Mesenchymal stem cell (in vitro differentiated cells and primary cell): Measurements from ENCODE around the gene AOPEP.

Experiments
- DNase-seq: peaks from one replicate; pipeline ENCODE4 v3.0.0-alpha.2; 2013
- H2AFZ ChIP-seq: one replicate; pipeline ENCODE4 v1.6.1; 2013; ENCODE audit warnings: low read depth, mild to moderate bottlenecking, control low read depth, inconsistent platforms, low read length, moderate library complexity
- H2AK5ac ChIP-seq: 2 replicates; pipeline ENCODE4 v1.6.1; 2013; ENCODE audit warnings: low read length, moderate library complexity, mild to moderate bottlenecking, inconsistent platforms; ENCODE audit not compliant: severe bottlenecking
- H2BK120ac ChIP-seq: one replicate; pipeline ENCODE4 v1.6.1; 2013; ENCODE audit warnings: low read depth, mild to moderate bottlenecking, inconsistent platforms, low read length, moderate library complexity
- H2BK12ac ChIP-seq, 2 experiments: one replicate each; pipeline ENCODE4 v1.6.1; 2013; ENCODE audit warnings: inconsistent platforms in 2 of 2, low read length in 2 of 2, mild to moderate bottlenecking in 2 of 2, moderate library complexity in 2 of 2, control low read depth in 1 of 2
- H2BK15ac ChIP-seq: one replicate; pipeline ENCODE4 v1.6.1; 2013; ENCODE audit warnings: mild to moderate bottlenecking, low read depth, inconsistent platforms; ENCODE audit not compliant: poor library complexity, severe bottlenecking
- H2BK5ac ChIP-seq: 2 replicates; pipeline ENCODE4 v1.6.1; 2013; ENCODE audit warnings: low read depth, mild to moderate bottlenecking, low read length, control low read depth, inconsistent platforms; ENCODE audit not compliant: poor library complexity, severe bottlenecking
- H3K14ac ChIP-seq, 2 experiments: one replicate each; pipeline ENCODE4 v1.6.1; 2013; ENCODE audit warnings: inconsistent platforms in 2 of 2, low read length in 2 of 2, control low read depth in 1 of 2, mild to moderate bottlenecking in 1 of 2, moderate library complexity in 1 of 2
- H3K18ac ChIP-seq, 2 experiments: one replicate each; pipeline ENCODE4 v1.6.1; 2013; ENCODE audit warnings: inconsistent platforms in 2 of 2, low read length in 2 of 2, control low read depth in 1 of 2, low read depth in 1 of 2, mild to moderate bottlenecking in 1 of 2
- H3K23ac ChIP-seq, 2 experiments: one replicate each; pipeline ENCODE4 v1.6.1; 2013; ENCODE audit warnings: inconsistent platforms in 2 of 2, low read length in 2 of 2, mild to moderate bottlenecking in 2 of 2, moderate library complexity in 2 of 2, control low read depth in 1 of 2
- H3K27ac ChIP-seq: 2 replicates; pipeline ENCODE4 v1.5.1; 2013; ENCODE audit warnings: mild to moderate bottlenecking, moderate library complexity, low read length, control low read depth, inconsistent platforms; ENCODE audit not compliant: poor library complexity, severe bottlenecking
- H3K27me3 ChIP-seq, 2 experiments: 2 replicates each; pipeline versions ENCODE4 v1.6.1 to v1.7.0; 2013; ENCODE audit warnings: low read length in 2 of 2, mild to moderate bottlenecking in 2 of 2, moderate library complexity in 2 of 2, control low read depth in 1 of 2, inconsistent platforms in 1 of 2; ENCODE audit not compliant: control insufficient read depth in 1 of 2, insufficient read depth in 1 of 2
- H3K36me3 ChIP-seq, 2 experiments: 2 replicates each; pipeline versions ENCODE4 v1.6.1 to v1.7.0; 2013; ENCODE audit warnings: low read length in 2 of 2, control low read depth in 1 of 2, inconsistent platforms in 1 of 2, low read depth in 1 of 2, mild to moderate bottlenecking in 1 of 2; ENCODE audit not compliant: insufficient read depth in 2 of 2, control insufficient read depth in 1 of 2
- H3K4ac ChIP-seq, 2 experiments: one replicate each; pipeline ENCODE4 v1.6.1; 2013; ENCODE audit warnings: inconsistent platforms in 2 of 2, low read length in 2 of 2, mild to moderate bottlenecking in 2 of 2, moderate library complexity in 2 of 2, control low read depth in 1 of 2, low read depth in 1 of 2
- H3K4me1 ChIP-seq: 2 replicates; pipeline ENCODE4 v1.6.1; 2013; ENCODE audit warnings: low read depth, low read length, control low read depth; ENCODE audit not compliant: control insufficient read depth, insufficient read depth
- H3K4me2 ChIP-seq: 2 replicates; pipeline ENCODE4 v1.6.1; 2013; ENCODE audit warnings: low read length, mild to moderate bottlenecking, inconsistent platforms; ENCODE audit not compliant: poor library complexity, severe bottlenecking
- H3K4me3 ChIP-seq, 2 experiments: 2 replicates each; pipeline versions ENCODE4 v1.5.1 to v1.7.0; 2013; ENCODE audit warnings: low read length in 2 of 2, mild to moderate bottlenecking in 2 of 2, control low read depth in 1 of 2, low read depth in 1 of 2; ENCODE audit not compliant: insufficient read depth in 1 of 2
- H3K79me1 ChIP-seq: replicated peaks from 2 replicates; pipeline ENCODE4 v1.6.1; 2013; ENCODE audit warnings: mild to moderate bottlenecking, control low read depth, low read length, inconsistent platforms; ENCODE audit not compliant: poor library complexity, severe bottlenecking
- H3K9ac ChIP-seq: 2 replicates; pipeline ENCODE4 v1.7.0; 2013; ENCODE audit warnings: mild to moderate bottlenecking, low read length, moderate library complexity
- H3K9me3 ChIP-seq: 2 replicates; pipeline ENCODE4 v1.7.0; 2013; ENCODE audit warnings: mild to moderate bottlenecking, low read length; ENCODE audit not compliant: control insufficient read depth
- H4K8ac ChIP-seq: one replicate; pipeline ENCODE4 v1.6.1; 2013; ENCODE audit warnings: inconsistent platforms, mild to moderate bottlenecking, low read length, moderate library complexity
- H4K91ac ChIP-seq: one replicate; pipeline ENCODE4 v1.6.1; 2013; ENCODE audit warnings: mild to moderate bottlenecking, low read length, inconsistent platforms
- WGBS: methylation state at CpG from one replicate; pipeline ENCODE4 v1.1.7; 2013; ENCODE audit warnings: mixed read lengths; 5-methylcytosine and 5-hydroxymethylcytosine counted together

AOPEP gene

GRCh38 chr9:94985649-94986048 lies 259.1 kb downstream of the AOPEP start:
- no peak overlapping the region for H3K4me3 ChIP-seq
- H3K14ac ChIP-seq = no peak overlapping the region
- no peak overlapping the region for H3K9ac ChIP-seq
- H3K27ac ChIP-seq = no peak overlapping the region
- no peak overlapping the region for H2AFZ ChIP-seq
- peaks cover 6 to 15% of the 10 kb centered on the region in 2 experiments for H3K36me3 ChIP-seq
- no peak overlapping the region for H2BK5ac ChIP-seq
- H3K79me1 ChIP-seq = no peaks in the 10 kb centered on the region
- H3K9me3 ChIP-seq = no peaks in the 10 kb centered on the region
- H2AK5ac ChIP-seq = no peak overlapping the region
- H2BK120ac ChIP-seq = no peak overlapping the region
- no peak overlapping the region for H2BK12ac ChIP-seq
- H4K91ac ChIP-seq = no peak overlapping the region
- H2BK15ac ChIP-seq = no peak overlapping the region
- no peak overlapping the region for H3K4me2 ChIP-seq
- H3K4ac ChIP-seq = no peak overlapping the region
- H4K8ac ChIP-seq = no peak overlapping the region
- WGBS = 86% methylated on average over 2 of the region's 3 CpGs
- H3K27me3 ChIP-seq = no peaks in the 10 kb centered on the region
- no peak for DNase-seq
- H3K23ac ChIP-seq = no peak overlapping the region
- H3K4me1 ChIP-seq = no peaks in the 10 kb centered on the region
- H3K18ac ChIP-seq = no peak overlapping the region

DNA sequence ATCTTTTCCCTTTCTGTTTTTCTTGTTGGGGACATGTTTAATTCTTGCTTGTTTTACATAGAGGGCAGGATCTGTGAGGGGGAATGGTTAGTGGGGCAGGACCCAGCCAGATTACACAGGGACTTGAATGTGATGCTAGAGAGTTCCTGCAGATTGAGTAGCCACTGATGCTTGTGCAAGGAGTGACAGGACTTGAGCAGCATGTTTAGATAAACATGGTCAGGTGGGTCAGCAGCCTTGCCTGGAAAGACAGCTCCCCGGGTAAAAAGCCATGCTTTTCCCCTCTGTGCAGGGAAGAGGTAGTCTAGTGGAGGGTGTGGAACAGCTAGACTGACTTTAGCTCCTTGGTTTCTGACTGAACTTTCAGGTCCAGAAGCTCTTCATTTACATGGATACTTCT lies 261.2 kb downstream of the AOPEP start:
- Histone ChIP-seq H2BK120ac (no peak overlapping the region), H3K18ac (no peak overlapping the region), H2BK5ac (no peak overlapping the region), H3K4me2 (no peak overlapping the region), H2AFZ (no peak overlapping the region), H3K79me1 (no peaks in the 10 kb centered on the region), H3K4me3 (no peak overlapping the region), H2AK5ac (no peak overlapping the region), H4K8ac (no peak overlapping the region), H3K9me3 (no peaks in the 10 kb centered on the region), H3K9ac (no peak overlapping the region), H3K27ac (no peak overlapping the region), H3K4me1 (peaks cover 4% of the 10 kb centered on the region), H3K27me3 (no peaks in the 10 kb centered on the region), H2BK12ac (no peak overlapping the region), H3K14ac (no peak overlapping the region), H4K91ac (no peak overlapping the region), H3K4ac (no peak overlapping the region), H2BK15ac (no peak overlapping the region), H3K36me3 (peaks cover 6 to 14% of the 10 kb centered on the region in 2 experiments), H3K23ac (no peak overlapping the region)
- 91% methylated on average over 1 of the region's 1 CpG for WGBS
- no peak for DNase-seq

GRCh38 chr9:94990897-94991561 lies 264.5 kb downstream of the AOPEP start:
- no peak overlapping the region for H3K27ac ChIP-seq
- H3K4me3 ChIP-seq = no peak overlapping the region
- H3K4me2 ChIP-seq = no peak overlapping the region
- H2BK5ac ChIP-seq = no peak overlapping the region
- peaks cover 3 to 11% of the 10 kb centered on the region in 2 experiments for H3K36me3 ChIP-seq
- H3K79me1 ChIP-seq = no peaks in the 10 kb centered on the region
- H2AFZ ChIP-seq = no peak overlapping the region
- no peak overlapping the region for H3K14ac ChIP-seq
- no peaks in the 10 kb centered on the region for H3K27me3 ChIP-seq
- H2BK120ac ChIP-seq = no peak overlapping the region
- H2AK5ac ChIP-seq = no peak overlapping the region
- H4K91ac ChIP-seq = no peak overlapping the region
- H3K4me1 ChIP-seq = peaks cover 6% of the 10 kb centered on the region
- no peak overlapping the region for H2BK12ac ChIP-seq
- no peak overlapping the region for H4K8ac ChIP-seq
- no peak for DNase-seq
- WGBS = 96% methylated on average over 8 of the region's 8 CpGs
- no peak overlapping the region for H3K18ac ChIP-seq
- H2BK15ac ChIP-seq = no peak overlapping the region
- H3K23ac ChIP-seq = no peak overlapping the region
- no peak overlapping the region for H3K4ac ChIP-seq
- H3K9ac ChIP-seq = no peak overlapping the region
- H3K9me3 ChIP-seq = no peaks in the 10 kb centered on the region

DNA sequence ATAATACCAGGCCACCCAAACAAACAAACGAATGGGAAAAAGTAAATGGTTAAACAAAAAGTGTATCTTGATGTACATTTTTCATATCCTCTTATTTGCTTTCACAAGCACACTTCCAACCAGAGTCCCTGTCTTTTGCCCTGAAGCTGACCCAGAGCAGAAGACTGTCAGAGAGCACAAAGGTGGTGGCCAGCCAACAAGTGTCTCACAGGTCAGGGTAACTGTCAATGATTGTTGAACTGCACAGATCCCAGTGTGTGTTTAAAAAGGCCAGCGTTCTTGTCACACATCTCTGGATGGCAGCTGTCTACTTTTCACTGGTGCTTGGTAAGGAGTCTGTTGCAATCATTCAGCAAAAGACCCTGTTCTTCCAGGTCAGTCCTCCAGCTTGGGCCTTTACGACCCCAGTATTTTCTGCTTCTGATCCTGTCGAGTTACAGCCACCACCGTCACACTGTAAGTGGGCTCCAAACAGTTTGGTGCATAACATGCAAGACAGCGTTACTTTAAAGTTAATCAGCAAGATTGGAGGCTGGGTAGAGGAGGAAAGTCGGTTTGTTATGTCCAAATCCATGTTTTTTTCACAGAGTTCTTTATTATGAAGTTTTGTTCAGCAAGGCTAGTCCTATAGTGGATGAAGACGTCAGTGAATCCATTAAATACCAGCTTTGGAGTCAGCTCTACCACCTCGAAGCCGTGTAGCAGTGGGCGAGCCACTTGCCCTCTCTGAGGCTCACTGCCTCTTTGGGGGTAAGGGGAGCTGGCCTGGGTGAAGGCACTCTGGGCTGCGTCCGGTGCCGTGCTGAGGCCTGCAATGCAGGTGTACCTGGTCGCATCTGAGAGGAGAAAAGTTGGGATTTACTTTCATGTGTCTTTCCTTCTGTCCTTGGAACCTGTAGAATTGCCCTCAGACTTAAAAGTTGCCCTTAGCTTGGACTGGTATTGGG lies 265.7 kb downstream of the AOPEP start:
- Histone ChIP-seq H3K4me3 (no peak overlapping the region), H3K4me1 (peaks cover 8% of the 10 kb centered on the region), H2BK12ac (no peak overlapping the region), H4K8ac (no peak overlapping the region), H3K79me1 (no peaks in the 10 kb centered on the region), H3K23ac (no peak overlapping the region), H3K14ac (no peak overlapping the region), H2AK5ac (no peak overlapping the region), H3K4me2 (no peak overlapping the region), H3K27me3 (no peaks in the 10 kb centered on the region), H3K27ac (no peak overlapping the region), H3K4ac (no peak overlapping the region), H2BK120ac (no peak overlapping the region), H3K36me3 (peaks cover 3 to 11% of the 10 kb centered on the region in 2 experiments), H3K18ac (no peak overlapping the region), H2BK5ac (no peak overlapping the region), H3K9ac (no peak overlapping the region), H4K91ac (no peak overlapping the region), H2BK15ac (no peak overlapping the region), H3K9me3 (no peaks in the 10 kb centered on the region), H2AFZ (no peak overlapping the region)
- 91% methylated on average over 14 of the region's 15 CpGs for WGBS
- DNase-seq = no peak
